ENCODE measurements around the gene SCGB2A2. TPM values are rescaled to one million over a fixed set of nuclear protein-coding genes. Genes with fewer than 3 reads are reported as not detected.
A peak's percentile ranks its signal among the peaks of the same experiment; 100 is the strongest.

SCGB2A2 gene
- total RNA-seq: not detected

DNA sequence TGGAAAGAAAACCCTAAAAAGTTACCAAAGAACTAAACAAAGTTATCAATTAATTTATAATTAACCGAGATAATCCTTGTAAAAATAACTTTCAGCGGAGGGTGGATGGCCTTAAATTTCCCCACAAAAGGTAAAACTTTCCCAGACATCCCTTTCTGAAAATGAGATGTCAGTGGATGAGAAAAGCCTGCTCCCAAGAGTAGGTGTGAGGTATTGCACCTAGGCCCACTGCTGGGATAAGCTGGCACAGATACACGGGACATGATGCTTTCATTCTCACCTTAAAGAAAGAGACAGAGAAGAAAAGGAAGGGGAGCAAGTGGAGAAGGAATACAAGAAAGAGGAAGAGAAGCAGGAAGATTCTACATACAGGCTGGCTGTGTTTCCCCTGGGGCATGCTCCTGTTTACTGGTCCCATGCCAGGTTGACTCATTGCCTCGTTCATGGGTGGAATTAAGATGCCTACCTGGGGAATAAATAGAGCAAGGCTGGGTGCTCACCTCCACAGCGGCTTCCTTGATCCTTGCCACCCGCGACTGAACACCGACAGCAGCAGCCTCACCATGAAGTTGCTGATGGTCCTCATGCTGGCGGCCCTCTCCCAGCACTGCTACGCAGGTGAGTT, at the start of gene SCGB2A2:
Gene SCGB2A2, plus strand, starts transcription at position 505 of the 625 bp plus-strand sequence. Its CDS starts 59 bp downstream, at position 564.
- DNase-seq: no peak
- H3K27ac Mint-ChIP-seq: no peak within 1 kb of the TSS
- no peaks in the 10 kb centered on the region for H3K36me3 Mint-ChIP-seq
- no peaks in the 10 kb centered on the region for H3K27me3 Mint-ChIP-seq
- H3K4me1 Mint-ChIP-seq: peaks cover 7% of the 10 kb centered on the region
- H3K4me3 Mint-ChIP-seq: no peak within 1 kb of the TSS
- H3K9me3 Mint-ChIP-seq: no peaks in the 10 kb centered on the region

DNA sequence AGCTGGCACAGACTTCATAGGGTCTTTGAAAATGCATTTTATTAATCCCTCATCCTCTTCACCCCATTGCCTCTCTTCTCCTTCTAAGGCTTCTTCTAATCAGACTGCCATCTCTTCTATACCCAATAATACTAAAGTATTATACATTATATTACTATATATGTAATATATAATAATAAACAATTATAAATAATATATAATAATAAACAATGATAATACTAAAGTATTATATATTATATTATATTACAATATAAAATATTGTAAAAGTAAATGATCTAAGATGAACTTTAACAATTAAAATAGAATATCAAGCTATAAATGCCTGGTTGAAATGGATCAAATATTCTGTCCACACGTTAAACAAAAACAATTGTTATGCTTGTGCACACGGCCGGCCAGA, 48.5 kb upstream of the SCGB2A2 start:
- peaks cover 40% of the 10 kb centered on the region for H3K9me3 Mint-ChIP-seq
- H3K27me3 Mint-ChIP-seq: peaks cover 7% of the 10 kb centered on the region
- no peaks in the 10 kb centered on the region for H3K36me3 Mint-ChIP-seq
- H3K4me3 Mint-ChIP-seq: no peak overlapping the region
- no peaks in the 10 kb centered on the region for H3K4me1 Mint-ChIP-seq
- no peak for DNase-seq
- no peak overlapping the region for H3K27ac Mint-ChIP-seq

DNA sequence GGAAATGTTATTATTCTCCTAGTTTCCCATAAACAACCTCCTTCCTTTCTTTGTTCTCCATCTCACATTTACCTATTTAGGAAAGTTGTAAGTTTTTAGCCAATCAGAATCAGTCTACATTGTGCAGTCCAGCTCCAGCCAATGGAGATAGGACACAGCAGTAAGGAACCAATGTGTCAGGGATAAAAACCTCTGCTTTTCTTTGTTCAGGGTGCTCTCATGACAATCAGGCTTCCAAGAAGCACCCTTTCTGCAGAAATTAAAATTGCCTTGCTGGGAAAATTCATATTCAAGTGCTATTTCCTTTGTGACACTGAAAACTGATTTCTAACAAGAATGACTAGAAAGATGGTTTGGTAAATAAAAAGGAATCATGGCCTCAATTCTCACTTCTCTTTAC, 46.9 kb upstream of the SCGB2A2 start:
- no peak overlapping the region for H3K4me3 Mint-ChIP-seq
- no peak overlapping the region for H3K27ac Mint-ChIP-seq
- DNase-seq: no peak
- H3K27me3 Mint-ChIP-seq: no peaks in the 10 kb centered on the region
- no peaks in the 10 kb centered on the region for H3K36me3 Mint-ChIP-seq
- peaks cover 40% of the 10 kb centered on the region for H3K9me3 Mint-ChIP-seq
- H3K4me1 Mint-ChIP-seq: no peaks in the 10 kb centered on the region

GRCh38 chr11:62233730-62234129, 36.2 kb upstream of the SCGB2A2 start:
- Mint-ChIP-seq H3K4me3 (no peak overlapping the region), H3K9me3 (no peaks in the 10 kb centered on the region), H3K27me3 (peaks cover 36% of the 10 kb centered on the region), H3K36me3 (no peaks in the 10 kb centered on the region), H3K27ac (no peak overlapping the region), H3K4me1 (no peaks in the 10 kb centered on the region)
- DNase-seq: no peak

GRCh38 chr11:62236187-62236586, 33.8 kb upstream of the SCGB2A2 start:
- Mint-ChIP-seq H3K27me3 (peaks cover 44% of the 10 kb centered on the region), H3K9me3 (no peaks in the 10 kb centered on the region), H3K4me3 (no peak overlapping the region), H3K27ac (no peak overlapping the region), H3K36me3 (no peaks in the 10 kb centered on the region), H3K4me1 (no peaks in the 10 kb centered on the region)
- DNase-seq: no peak

- no peaks in the 10 kb centered on the region for H3K4me1 Mint-ChIP-seq
- no peak for DNase-seq
- H3K27me3 Mint-ChIP-seq: peaks cover 42% of the 10 kb centered on the region
- H3K27ac Mint-ChIP-seq: no peak overlapping the region
- H3K36me3 Mint-ChIP-seq: no peaks in the 10 kb centered on the region
- no peak overlapping the region for H3K4me3 Mint-ChIP-seq
- H3K9me3 Mint-ChIP-seq: no peaks in the 10 kb centered on the region
Observed at GRCh38 chr11:62237499-62237898, 32.5 kb upstream of the SCGB2A2 start.

DNA sequence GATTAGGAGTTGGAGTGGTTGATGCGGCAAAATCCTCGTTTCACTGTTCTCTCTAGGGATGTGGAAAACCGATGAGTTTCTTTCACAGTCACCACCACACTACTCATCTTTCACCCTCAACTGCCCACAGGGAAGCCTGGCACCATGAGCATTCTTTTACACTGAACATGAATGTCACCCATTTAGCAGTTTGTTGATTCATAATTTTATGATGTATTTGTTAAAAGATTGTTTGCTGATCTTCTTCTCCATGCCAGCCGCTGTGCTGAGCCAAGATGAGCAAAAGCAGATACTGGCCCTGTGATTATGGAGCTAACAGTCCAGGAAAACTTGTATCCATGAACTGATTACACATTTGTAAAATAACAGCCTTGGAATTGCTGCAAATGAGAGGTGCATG, 31.8 kb upstream of the SCGB2A2 start:
- no peaks in the 10 kb centered on the region for H3K4me1 Mint-ChIP-seq
- H3K9me3 Mint-ChIP-seq: no peaks in the 10 kb centered on the region
- H3K27me3 Mint-ChIP-seq: peaks cover 37% of the 10 kb centered on the region
- no peak for DNase-seq
- H3K4me3 Mint-ChIP-seq: no peak overlapping the region
- H3K27ac Mint-ChIP-seq: no peak overlapping the region
- no peaks in the 10 kb centered on the region for H3K36me3 Mint-ChIP-seq

- H3K36me3 Mint-ChIP-seq: no peaks in the 10 kb centered on the region
- no peaks in the 10 kb centered on the region for H3K9me3 Mint-ChIP-seq
- no peak overlapping the region for H3K27ac Mint-ChIP-seq
- no peak overlapping the region for H3K4me3 Mint-ChIP-seq
- no peaks in the 10 kb centered on the region for H3K4me1 Mint-ChIP-seq
- H3K27me3 Mint-ChIP-seq: peaks cover 27% of the 10 kb centered on the region
- no peak for DNase-seq
Observed at GRCh38 chr11:62241095-62241494, 28.9 kb upstream of the SCGB2A2 start.

GRCh38 chr11:62242021-62242420, 27.9 kb upstream of the SCGB2A2 start, which contains the start of gene SCGB1D2:
Gene SCGB1D2, plus strand, starts transcription at chr11:62242239. Its CDS starts 69 bp downstream, at chr11:62242308.
- DNase-seq: no peak
- Mint-ChIP-seq H3K27me3 (peaks cover 31% of the 10 kb centered on the region), H3K4me1 (no peaks in the 10 kb centered on the region), H3K4me3 (no peak within 1 kb of the TSS), H3K9me3 (no peaks in the 10 kb centered on the region), H3K27ac (no peak within 1 kb of the TSS), H3K36me3 (no peaks in the 10 kb centered on the region)

- no peaks in the 10 kb centered on the region for H3K36me3 Mint-ChIP-seq
- H3K27me3 Mint-ChIP-seq: peaks cover 30% of the 10 kb centered on the region
- no peak overlapping the region for H3K4me3 Mint-ChIP-seq
- peaks cover 8% of the 10 kb centered on the region for H3K9me3 Mint-ChIP-seq
- DNase-seq: peak; percentile 32
- no peak overlapping the region for H3K27ac Mint-ChIP-seq
- H3K4me1 Mint-ChIP-seq: no peaks in the 10 kb centered on the region
Observed at GRCh38 chr11:62245271-62245753, 24.6 kb upstream of the SCGB2A2 start.

- Mint-ChIP-seq H3K36me3 (peaks cover 5% of the 10 kb centered on the region), H3K27ac (no peak overlapping the region), H3K4me3 (no peak overlapping the region), H3K9me3 (peaks cover 26% of the 10 kb centered on the region), H3K27me3 (peaks cover 21% of the 10 kb centered on the region), H3K4me1 (no peaks in the 10 kb centered on the region)
- DNase-seq: no peak
Observed at GRCh38 chr11:62251698-62252097, 18.3 kb upstream of the SCGB2A2 start.

GRCh38 chr11:62253999-62254542, 15.9 kb upstream of the SCGB2A2 start:
- Mint-ChIP-seq H3K27me3 (peaks cover 18% of the 10 kb centered on the region), H3K4me1 (no peaks in the 10 kb centered on the region), H3K9me3 (peaks cover 26% of the 10 kb centered on the region), H3K4me3 (no peak overlapping the region), H3K27ac (no peak overlapping the region), H3K36me3 (peaks cover 5% of the 10 kb centered on the region)
- DNase-seq: no peak

- peaks cover 5% of the 10 kb centered on the region for H3K36me3 Mint-ChIP-seq
- H3K27ac Mint-ChIP-seq: no peak overlapping the region
- no peak for DNase-seq
- no peak overlapping the region for H3K4me3 Mint-ChIP-seq
- H3K4me1 Mint-ChIP-seq: no peaks in the 10 kb centered on the region
- H3K27me3 Mint-ChIP-seq: peaks cover 10% of the 10 kb centered on the region
- H3K9me3 Mint-ChIP-seq: peaks cover 12% of the 10 kb centered on the region
Observed at GRCh38 chr11:62256281-62256680, 13.7 kb upstream of the SCGB2A2 start.

DNA sequence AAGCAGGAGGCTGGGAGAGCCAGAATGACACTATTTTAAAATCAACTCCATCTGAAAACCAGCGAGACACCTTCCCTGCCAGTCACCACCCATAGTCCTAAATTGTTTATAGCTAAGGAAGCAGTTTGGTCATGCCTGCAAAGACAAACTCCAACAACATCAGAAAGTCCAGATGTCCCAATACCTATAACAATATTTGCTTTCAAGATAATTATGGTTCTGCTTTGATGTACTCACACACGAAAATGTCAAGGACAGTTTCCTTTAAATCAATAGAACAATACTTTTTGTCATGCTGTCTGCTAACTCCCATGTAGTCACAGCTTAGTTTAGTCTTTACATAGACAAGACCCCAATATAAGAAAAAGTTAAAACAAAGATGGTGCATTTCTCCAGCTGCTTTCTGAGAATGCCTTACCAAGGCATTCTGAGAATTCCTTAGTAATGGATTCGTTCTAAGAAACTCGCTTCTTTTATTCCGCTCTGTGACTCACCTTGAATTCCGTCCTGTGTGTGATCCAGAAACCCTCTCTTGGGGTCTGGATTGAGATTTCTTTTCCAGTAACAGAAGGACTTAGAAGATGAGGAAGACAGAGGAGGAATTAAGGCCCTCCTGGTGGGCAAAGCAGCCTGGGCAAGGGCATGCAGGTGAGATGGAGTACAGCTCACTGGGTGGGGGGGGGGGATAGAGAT, 9.6 kb upstream of the SCGB2A2 start:
- H3K9me3 Mint-ChIP-seq: no peaks in the 10 kb centered on the region
- no peak overlapping the region for H3K4me3 Mint-ChIP-seq
- H3K27ac Mint-ChIP-seq: no peak overlapping the region
- H3K36me3 Mint-ChIP-seq: no peaks in the 10 kb centered on the region
- H3K27me3 Mint-ChIP-seq: peaks cover 26% of the 10 kb centered on the region
- no peak for DNase-seq
- H3K4me1 Mint-ChIP-seq: peaks cover 8% of the 10 kb centered on the region

DNA sequence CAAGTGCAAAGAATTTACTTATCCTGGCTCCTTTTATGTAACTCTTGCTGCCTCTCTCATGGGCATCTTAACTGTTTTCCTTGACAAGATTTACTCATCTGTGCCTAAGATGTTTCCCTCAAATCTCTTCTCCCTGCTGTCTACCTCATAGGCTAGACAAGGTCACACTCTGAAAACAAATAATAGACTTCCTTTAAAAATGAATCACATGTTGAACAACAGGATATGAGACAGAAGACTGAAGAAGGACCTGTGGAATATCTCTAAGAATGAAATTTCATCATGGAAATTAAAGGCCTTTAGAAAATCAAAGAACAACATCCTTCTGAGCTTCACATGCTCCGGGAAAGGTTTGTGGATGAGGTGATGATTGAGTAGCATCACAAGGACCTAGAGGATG, 6.0 kb upstream of the SCGB2A2 start:
- Mint-ChIP-seq H3K36me3 (no peaks in the 10 kb centered on the region), H3K4me1 (peaks cover 15% of the 10 kb centered on the region), H3K4me3 (no peak overlapping the region), H3K27me3 (peaks cover 20% of the 10 kb centered on the region), H3K9me3 (no peaks in the 10 kb centered on the region), H3K27ac (no peak overlapping the region)
- no peak for DNase-seq
